ENCODE measurements around the gene NR3C2. TPM values are rescaled to one million over a fixed set of nuclear protein-coding genes. Genes with fewer than 3 reads are reported as not detected.

NR3C2 gene
- total and polyA plus RNA-seq, 2 of the 4 experiments (the other 2 are of a cell fraction), result 1.1 to 2.3 TPM

DNA sequence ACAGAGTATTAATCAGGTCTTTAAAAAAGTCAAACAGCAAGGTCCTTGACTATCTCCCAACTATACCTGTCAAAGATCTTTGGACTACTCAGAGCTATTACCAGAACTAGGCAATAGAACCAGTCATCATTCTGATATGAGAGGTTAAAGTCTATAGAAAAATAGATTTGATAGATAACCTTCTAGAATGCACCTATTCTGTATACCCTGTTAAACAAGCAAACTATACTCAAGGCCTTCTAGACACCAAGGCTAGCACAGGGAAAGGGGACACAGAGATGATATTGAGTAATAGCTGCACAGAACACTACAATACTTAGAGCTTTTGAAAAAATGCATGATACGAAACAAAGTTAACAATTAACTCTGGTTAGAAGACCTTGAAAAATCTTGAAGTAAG is 149.5 kb downstream of the NR3C2 start:
- Histone ChIP-seq H3K4me2 (ENCODE audit: low read depth, low read length) (no peak overlapping the region), H3K18ac (ENCODE audit: low read depth, low read length) (no peak overlapping the region), H3K4me1 (ENCODE audit: control insufficient read depth, insufficient read depth, low read length) (no peaks in the 10 kb centered on the region), H2BK20ac (ENCODE audit: low read depth, low read length) (no peak overlapping the region), H4K5ac (ENCODE audit: low read depth, low read length) (no peak overlapping the region), H3K36me3 (ENCODE audit: control insufficient read depth, insufficient read depth, low read length) (no peaks in the 10 kb centered on the region), H3K9me1 (ENCODE audit: insufficient read depth, low read length) (no peaks in the 10 kb centered on the region), H3K27ac (ENCODE audit: insufficient read depth, low read length) (no peak overlapping the region), H4K91ac (ENCODE audit: insufficient read depth, low read depth, low read length) (no peak overlapping the region), H3K4me3 (ENCODE audit: insufficient read depth, low read depth, low read length) (no peak overlapping the region), H2AK5ac (ENCODE audit: low read depth, low read length) (no peak overlapping the region), H3K56ac (ENCODE audit: extremely low read depth, insufficient read depth, low read length) (no peak overlapping the region), H2AFZ (replicated peaks; ENCODE audit: low read length, poor library complexity) (no peak overlapping the region), H3K23ac (ENCODE audit: low read depth, low read length) (no peak overlapping the region), H2BK120ac (ENCODE audit: low read depth, low read length) (no peak overlapping the region), H2BK15ac (ENCODE audit: low read depth, low read length) (no peak overlapping the region), H3K4ac (ENCODE audit: low read depth, low read length) (no peak overlapping the region), H4K8ac (ENCODE audit: low read depth in 2 of 2, low read length in 2 of 2) (no peak overlapping the region), H3K27me3 (ENCODE audit: control insufficient read depth, insufficient read depth, low read length) (no peaks in the 10 kb centered on the region), H4K20me1 (ENCODE audit: insufficient read depth, low read length) (no peaks in the 10 kb centered on the region), H3K14ac (replicated peaks; ENCODE audit: low read depth, low read length) (no peak overlapping the region), H3K9me3 (ENCODE audit: control insufficient read depth, insufficient read depth, low read length) (no peaks in the 10 kb centered on the region), H3K79me1 (ENCODE audit: low read depth in 1 of 2, low read length in 2 of 2) (no peaks in the 10 kb centered on the region), H2BK5ac (ENCODE audit: low read depth, low read length, poor library complexity, severe bottlenecking) (no peak overlapping the region), H3K9ac (ENCODE audit: low read depth, low read length) (no peak overlapping the region), H2AK9ac (replicated peaks; ENCODE audit: low read depth, low read length, poor library complexity) (no peak overlapping the region)
- TF ChIP-seq BHLHE40 (IDR thresholded peaks at IDR 0.05; ENCODE audit: low read depth, low read length), result no peak
- no peak for TF ChIP-seq FOS (IDR thresholded peaks at IDR 0.05; ENCODE audit: low read depth, low read length)
- TF ChIP-seq, protein P1, sequence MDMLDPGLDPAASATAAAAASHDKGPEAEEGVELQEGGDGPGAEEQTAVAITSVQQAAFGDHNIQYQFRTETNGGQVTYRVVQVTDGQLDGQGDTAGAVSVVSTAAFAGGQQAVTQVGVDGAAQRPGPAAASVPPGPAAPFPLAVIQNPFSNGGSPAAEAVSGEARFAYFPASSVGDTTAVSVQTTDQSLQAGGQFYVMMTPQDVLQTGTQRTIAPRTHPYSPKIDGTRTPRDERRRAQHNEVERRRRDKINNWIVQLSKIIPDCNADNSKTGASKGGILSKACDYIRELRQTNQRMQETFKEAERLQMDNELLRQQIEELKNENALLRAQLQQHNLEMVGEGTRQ (IDR thresholded peaks at IDR 0.05; ENCODE audit: low read depth, low read length), result no peak
- no peak for TF ChIP-seq RFX5 (IDR thresholded peaks at IDR 0.05; ENCODE audit: low read depth, low read length)
- TF ChIP-seq MAZ (IDR thresholded peaks at IDR 0.05; ENCODE audit: borderline replicate concordance, low read depth, low read length), result no peak
- TF ChIP-seq CEBPB (IDR thresholded peaks at IDR 0.05; ENCODE audit: low read depth, low read length), result no peak
- TF ChIP-seq POLR2A (IDR thresholded peaks at IDR 0.05; ENCODE audit: low read depth, low read length), result no peak
- TF ChIP-seq RCOR1 (IDR thresholded peaks at IDR 0.05; ENCODE audit: insufficient replicate concordance, low read length), result no peak
- no peak for TF ChIP-seq MXI1 (IDR thresholded peaks at IDR 0.05; ENCODE audit: borderline replicate concordance, low read depth, low read length)
- no peak for TF ChIP-seq MAFK (IDR thresholded peaks at IDR 0.05; ENCODE audit: low read depth, low read length)
- TF ChIP-seq NFE2L2 (IDR thresholded peaks at IDR 0.05; ENCODE audit: low read depth, low read length), result no peak
- DNase-seq (no peak), ATAC-seq (ENCODE audit: low read depth) (no peak)
- no TSS peak for BruUV-seq (replicated peaks)
- dilution Hi-C loops (cut with HindIII; ENCODE audit: low sequenced_read_pairs, unreplicated experiment), result no loop called here
- ChIA-PET CTCF (interaction anchor here (0.7 kb wide), 1 partner anchor 24 kb away, joined by 3 read pairs; no protein-coding TSS in a partner anchor), POLR2A (ENCODE audit: unreplicated experiment) (no interaction called here)
- in situ Hi-C loops (cut with MboI; ENCODE audit: low sequenced_read_pairs), result no loop called here
- intact Hi-C loops (cut with micrococcal nuclease), result no loop called here
- WGBS, 2 experiments (ENCODE audit: extremely low coverage in 2 of 2, insufficient read length in 1 of 2), result no CpG with 5 or more reads among the region's 1 CpG

All from IMR-90 (cell line).